Kidney tubule cell (primary cell): ENCODE results near the gene LIME1.
A peak's percentile ranks its signal among the peaks of the same experiment; 100 is the strongest.

Experiments used
- DNase-seq: peaks from one replicate; pipeline ENCODE4 v3.0.0-alpha.2; 2018; ENCODE audit warnings: low spot score

The LIME1 gene

GRCh38 chr20:63737945-63738686, 1.7 kb downstream of the LIME1 start:
- no peak for DNase-seq

- DNase-seq: peak; percentile 29
Measured at GRCh38 chr20:63738687-63739129, 2.2 kb downstream of the LIME1 start.

- peak; percentile 84 for DNase-seq
Measured at GRCh38 chr20:63739130-63740069, 2.9 kb downstream of the LIME1 start, which contains the start of gene SLC2A4RG. SLC2A4RG (plus strand) TSS chr20:63739776; CDS start chr20:63739913, 137 bp downstream.

- DNase-seq: peak; percentile 43
Measured at GRCh38 chr20:63740070-63740626, 3.7 kb downstream of the LIME1 start.

- peak; percentile 91 for DNase-seq
Measured at GRCh38 chr20:63740627-63741353, 4.3 kb downstream of the LIME1 start.

GRCh38 chr20:63741354-63741675, 4.9 kb downstream of the LIME1 start:
- no peak for DNase-seq

GRCh38 chr20:63741676-63742380, 5.4 kb downstream of the LIME1 start:
- DNase-seq: no peak

GRCh38 chr20:63742381-63743024, 6.0 kb downstream of the LIME1 start:
- no peak for DNase-seq

GRCh38 chr20:63743210-63743970, 6.9 kb downstream of the LIME1 start:
- no peak for DNase-seq

- no peak for DNase-seq
Measured at GRCh38 chr20:63744158-63744557, 7.7 kb downstream of the LIME1 start.

GRCh38 chr20:63744574-63745423, 8.3 kb downstream of the LIME1 start:
- DNase-seq: no peak

- DNase-seq: no peak
Measured at GRCh38 chr20:63745424-63745805, 9.0 kb downstream of the LIME1 start.

- no peak for DNase-seq
Measured at GRCh38 chr20:63745961-63746731, 9.7 kb downstream of the LIME1 start.

GRCh38 chr20:63746751-63747315, 10.4 kb downstream of the LIME1 start:
- DNase-seq: no peak

- DNase-seq: no peak
Measured at GRCh38 chr20:63747622-63748069, 11.2 kb downstream of the LIME1 start.

GRCh38 chr20:63748070-63748933, 11.8 kb downstream of the LIME1 start:
- no peak for DNase-seq

GRCh38 chr20:63748934-63749270, 12.4 kb downstream of the LIME1 start:
- DNase-seq: no peak
